IMR-90 (cell line): ENCODE measurements around the gene E2F8. TPM values are rescaled to one million over a fixed set of nuclear protein-coding genes. Genes with fewer than 3 reads are reported as not detected.

Source experiments
- ATAC-seq: fragments of 200-7000 bp; cut with Tn5 transposase; 2 replicates; pipeline ENCODE4 v1.9.1; 2020; ENCODE audit warnings: low read depth, mild to moderate bottlenecking, moderate library complexity
- BruUV-seq: library from RNA; stranded (reverse); fragments of 400-500 nt; replicated peaks from 2 replicates; lab custom pipeline; 2021; lab: Mats Ljungman, UMichigan
- CTCF ChIA-PET: fragments of 300-600 bp; formaldehyde crosslinking; extraction: SDS; loops from one replicate; lab custom pipeline; 2021; ENCODE audit warnings: antibody characterized with exemption; lab: Yijun Ruan, JAX
- POLR2A ChIA-PET: fragments of 300-600 bp; sonication (Branson Sonifier 250); formaldehyde crosslinking; loops from one replicate; lab custom pipeline; 2022; ENCODE audit warnings: antibody characterized with exemption; ENCODE audit not compliant: unreplicated experiment; lab: Charles Lee
- DNase-seq: peaks from one replicate; pipeline ENCODE4 v3.0.0; 2013
- H2AFZ ChIP-seq: replicated peaks from 2 replicates; pipeline ENCODE3; 2013; ENCODE audit warnings: low read length, mild to moderate bottlenecking; ENCODE audit not compliant: poor library complexity
- H2AK5ac ChIP-seq: 2 replicates; pipeline ENCODE4 v1.6.1; 2013; ENCODE audit warnings: low read depth, low read length, inconsistent platforms
- H2AK9ac ChIP-seq: replicated peaks from 2 replicates; pipeline ENCODE3; 2013; ENCODE audit warnings: mild to moderate bottlenecking, low read depth, low read length, moderate library complexity; ENCODE audit not compliant: poor library complexity
- H2BK120ac ChIP-seq: 2 replicates; pipeline ENCODE4 v1.6.1; 2013; ENCODE audit warnings: low read depth, low read length, inconsistent platforms
- H2BK15ac ChIP-seq: 3 replicates; pipeline ENCODE4 v1.6.1; 2013; ENCODE audit warnings: low read depth, low read length, inconsistent platforms
- H2BK20ac ChIP-seq: 2 replicates; pipeline ENCODE4 v1.6.1; 2013; ENCODE audit warnings: low read depth, mild to moderate bottlenecking, inconsistent platforms, low read length, moderate library complexity
- H2BK5ac ChIP-seq: 2 replicates; pipeline ENCODE4 v1.6.1; 2013; ENCODE audit warnings: mild to moderate bottlenecking, low read depth, low read length, inconsistent platforms; ENCODE audit not compliant: poor library complexity, severe bottlenecking
- H3K14ac ChIP-seq: replicated peaks from 2 replicates; pipeline ENCODE4 v1.6.1; 2013; ENCODE audit warnings: low read depth, low read length, inconsistent platforms
- H3K18ac ChIP-seq: 2 replicates; pipeline ENCODE4 v1.6.1; 2013; ENCODE audit warnings: low read depth, low read length, control low read depth
- H3K23ac ChIP-seq: 2 replicates; pipeline ENCODE4 v1.6.1; 2013; ENCODE audit warnings: low read depth, low read length, inconsistent platforms
- H3K27ac ChIP-seq: 2 replicates; pipeline ENCODE4 v1.5.1; 2013; ENCODE audit warnings: mild to moderate bottlenecking, control low read depth, low read length; ENCODE audit not compliant: insufficient read depth
- H3K27me3 ChIP-seq: 2 replicates; pipeline ENCODE4 v1.6.1; 2013; ENCODE audit warnings: low read length; ENCODE audit not compliant: control insufficient read depth, insufficient read depth
- H3K36me3 ChIP-seq: 2 replicates; pipeline ENCODE4 v1.6.1; 2013; ENCODE audit warnings: low read length, mixed read lengths; ENCODE audit not compliant: control insufficient read depth, insufficient read depth
- H3K4ac ChIP-seq: 2 replicates; pipeline ENCODE4 v1.6.1; 2013; ENCODE audit warnings: low read depth, low read length, inconsistent platforms
- H3K4me1 ChIP-seq: 2 replicates; pipeline ENCODE4 v1.6.1; 2013; ENCODE audit warnings: low read length, mixed read lengths; ENCODE audit not compliant: control insufficient read depth, insufficient read depth
- H3K4me2 ChIP-seq: 2 replicates; pipeline ENCODE4 v1.6.1; 2013; ENCODE audit warnings: low read depth, mild to moderate bottlenecking, control low read depth, low read length, moderate library complexity
- H3K4me3 ChIP-seq: 2 replicates; pipeline ENCODE4 v1.5.1; 2013; ENCODE audit warnings: low read depth, mild to moderate bottlenecking, control low read depth, low read length, moderate library complexity; ENCODE audit not compliant: insufficient read depth
- H3K56ac ChIP-seq: 2 replicates; pipeline ENCODE4 v1.6.1; 2013; ENCODE audit warnings: low read length, inconsistent platforms; ENCODE audit not compliant: insufficient read depth; ENCODE audit errors: extremely low read depth
- H3K79me1 ChIP-seq, 2 experiments: 2 replicates each; pipeline ENCODE4 v1.6.1; 2013; ENCODE audit warnings: low read length in 2 of 2, inconsistent platforms in 1 of 2, low read depth in 1 of 2
- H3K9ac ChIP-seq: 2 replicates; pipeline ENCODE4 v1.6.1; 2013; ENCODE audit warnings: low read depth, low read length, control low read depth
- H3K9me1 ChIP-seq: 2 replicates; pipeline ENCODE4 v1.6.1; 2013; ENCODE audit warnings: low read length, inconsistent platforms; ENCODE audit not compliant: insufficient read depth
- H3K9me3 ChIP-seq: 2 replicates; pipeline ENCODE4 v1.6.1; 2013; ENCODE audit warnings: low read length; ENCODE audit not compliant: control insufficient read depth, insufficient read depth
- H4K20me1 ChIP-seq: 2 replicates; pipeline ENCODE4 v1.6.1; 2013; ENCODE audit warnings: low read length, inconsistent platforms; ENCODE audit not compliant: insufficient read depth
- H4K5ac ChIP-seq: 2 replicates; pipeline ENCODE4 v1.6.1; 2013; ENCODE audit warnings: mild to moderate bottlenecking, low read depth, low read length, control low read depth
- H4K8ac ChIP-seq, 2 experiments: 2 replicates each; pipeline ENCODE4 v1.6.1; 2013; ENCODE audit warnings: low read depth in 2 of 2, low read length in 2 of 2, control low read depth in 1 of 2, inconsistent platforms in 1 of 2
- H4K91ac ChIP-seq: 2 replicates; pipeline ENCODE4 v1.6.1; 2013; ENCODE audit warnings: low read depth, low read length, inconsistent platforms; ENCODE audit not compliant: insufficient read depth
- BHLHE40 ChIP-seq: fragments of 150-350 bp; IDR thresholded peaks from 2 replicates; pipeline ENCODE4 v1.6.1; 2016; ENCODE audit warnings: mild to moderate bottlenecking, low read depth, low read length
- CEBPB ChIP-seq: IDR thresholded peaks from 2 replicates; pipeline ENCODE4 v1.6.1; 2012; ENCODE audit warnings: low read depth, low read length, improper control_type of control experiment
- CHD1 ChIP-seq: IDR thresholded peaks from 2 replicates; pipeline ENCODE4 v1.6.1; 2012; ENCODE audit warnings: low read depth, low read length, improper control_type of control experiment
- FOS ChIP-seq: fragments of 150-350 bp; IDR thresholded peaks from 2 replicates; pipeline ENCODE4 v1.6.1; 2016; ENCODE audit warnings: low read depth, low read length
- MAFK ChIP-seq: IDR thresholded peaks from 2 replicates; pipeline ENCODE4 v1.6.1; 2012; ENCODE audit warnings: low read depth, low read length, improper control_type of control experiment
- MAZ ChIP-seq: IDR thresholded peaks from 2 replicates; pipeline ENCODE4 v1.6.1; 2012; ENCODE audit warnings: low read depth, mild to moderate bottlenecking, low read length, improper control_type of control experiment, moderate library complexity, borderline replicate concordance
- MXI1 ChIP-seq: IDR thresholded peaks from 2 replicates; pipeline ENCODE4 v1.6.1; 2012; ENCODE audit warnings: low read depth, mild to moderate bottlenecking, low read length, moderate library complexity, borderline replicate concordance
- POLR2A ChIP-seq: IDR thresholded peaks from 2 replicates; pipeline ENCODE4 v1.6.1; 2012; ENCODE audit warnings: mild to moderate bottlenecking, low read depth, low read length
- RAD21 ChIP-seq: IDR thresholded peaks from 2 replicates; pipeline ENCODE4 v1.6.1; 2012; ENCODE audit warnings: low read length, improper control_type of control experiment
- RCOR1 ChIP-seq: IDR thresholded peaks from 2 replicates; pipeline ENCODE4 v1.6.1; 2012; ENCODE audit warnings: mild to moderate bottlenecking, low read length, improper control_type of control experiment; ENCODE audit not compliant: insufficient replicate concordance
- RFX5 ChIP-seq: IDR thresholded peaks from 2 replicates; pipeline ENCODE4 v1.8.0; 2012; ENCODE audit warnings: low read depth, mild to moderate bottlenecking, low read length, moderate library complexity
- WGBS, 2 experiments: methylation state at CpG; one replicate each; pipeline versions ENCODE4 v1.1.5 to v1.1.7; 2013; ENCODE audit warnings: missing lambda C conversion rate in 2 of 2; ENCODE audit not compliant: insufficient read length in 1 of 2; ENCODE audit errors: extremely low coverage in 2 of 2; 5-methylcytosine and 5-hydroxymethylcytosine counted together
- dilution Hi-C: fragments of 300-500 bp; cut with HindIII; formaldehyde crosslinking; loops from one replicate; pipeline ENCODE4 v1.14.3; 2018; ENCODE audit warnings: low sequenced_read_pairs; ENCODE audit not compliant: unreplicated experiment
- in situ Hi-C: fragments of 300-500 bp; cut with MboI; formaldehyde crosslinking; loops from 3 replicates; pipeline ENCODE4 v1.14.3; 2019; ENCODE audit warnings: low sequenced_read_pairs, inconsistent platforms, mixed read lengths
- intact Hi-C: fragments of 100-400 bp; cut with micrococcal nuclease; formaldehyde crosslinking; loops from 2 replicates; pipeline ENCODE4 v1.10.0; 2022
- polyA plus RNA-seq, 3 experiments: library from polyadenylated mRNA; depleted of rRNA; stranded (reverse); fragments of >200 nt; gene quantifications; 2 replicates each; pipeline ENCODE4 v1.2.3, GENCODE V29; 2012; ENCODE audit warnings: low replicate concordance in 1 of 3
- total RNA-seq: library from RNA; depleted of rRNA; stranded (reverse); fragments of >200 nt; gene quantifications from 2 replicates; pipeline ENCODE4 v1.2.3, GENCODE V29; 2012
- TF ChIP-seq, protein P1 (sequence below): fragments of 150-350 bp; IDR thresholded peaks from 2 replicates; pipeline ENCODE4 v1.6.1; 2017; ENCODE audit warnings: mild to moderate bottlenecking, antibody characterized with exemption, low read length, low read depth

Gene E2F8
- total and polyA plus RNA-seq, 2 of the 4 experiments (the other 2 are of a cell fraction) = 1.1 to 2.3 TPM

DNA sequence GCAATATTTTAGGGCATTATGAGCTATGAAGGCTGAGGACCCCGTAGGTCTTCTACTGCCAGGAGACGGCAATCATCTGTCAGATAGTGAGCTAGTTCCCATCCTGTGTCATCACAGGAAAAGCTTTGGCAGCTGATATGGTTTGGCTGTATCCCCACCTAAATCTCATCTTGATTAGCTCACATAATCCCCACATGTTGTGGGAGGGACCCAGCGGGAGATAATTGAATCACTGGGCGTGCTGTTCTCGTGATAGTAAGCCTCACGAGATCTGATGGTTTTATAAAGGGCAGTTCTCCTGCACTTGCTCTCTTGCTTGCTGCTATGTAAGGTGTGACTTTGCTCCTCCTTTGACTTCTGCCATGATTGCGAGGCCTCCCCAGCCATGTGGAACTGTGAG lies 57.1 kb downstream of the E2F8 start:
- no peak overlapping the region for H3K4me3 ChIP-seq
- H4K8ac ChIP-seq = no peak overlapping the region
- no peak overlapping the region for H3K18ac ChIP-seq
- H2BK15ac ChIP-seq = no peak overlapping the region
- dilution Hi-C loops (no loop called here), in situ Hi-C loops (no loop called here), intact Hi-C loops (no loop called here)
- POLR2A ChIA-PET = no interaction called here
- H2BK120ac ChIP-seq = no peak overlapping the region
- H2AFZ ChIP-seq = no peak overlapping the region
- BruUV-seq = no TSS peak
- no peak overlapping the region for H2BK5ac ChIP-seq
- no peaks in the 10 kb centered on the region for H3K4me1 ChIP-seq
- H2BK20ac ChIP-seq = no peak overlapping the region
- no peak overlapping the region for H3K56ac ChIP-seq
- H3K79me1 ChIP-seq = no peaks in the 10 kb centered on the region
- H3K9ac ChIP-seq = no peak overlapping the region
- no peak overlapping the region for H3K27ac ChIP-seq
- H3K4me2 ChIP-seq = no peak overlapping the region
- H3K14ac ChIP-seq = no peak overlapping the region
- no peak overlapping the region for H2AK9ac ChIP-seq
- no peaks in the 10 kb centered on the region for H3K36me3 ChIP-seq
- 0 out of 2 replicates have a peak, but pooled peaks cover 3% of the 10 kb centered on the region for H3K9me1 ChIP-seq
- no peak overlapping the region for H4K91ac ChIP-seq
- no peak overlapping the region for H4K5ac ChIP-seq
- no peak overlapping the region for H3K4ac ChIP-seq
- no peak overlapping the region for H2AK5ac ChIP-seq
- no peak for ATAC-seq
- no peaks in the 10 kb centered on the region for H3K27me3 ChIP-seq
- no peak for DNase-seq
- WGBS, 2 experiments = no CpG with 5 or more reads among the region's 7 CpGs
- CTCF ChIA-PET = no interaction called here
- H4K20me1 ChIP-seq = no peaks in the 10 kb centered on the region
- H3K9me3 ChIP-seq = no peaks in the 10 kb centered on the region
- H3K23ac ChIP-seq = no peak overlapping the region
- TF ChIP-seq RAD21 (no peak), MAZ (no peak), BHLHE40 (no peak), RCOR1 (no peak), POLR2A (no peak), CHD1 (no peak), MXI1 (no peak), FOS (no peak), CEBPB (no peak), MAFK (no peak), RFX5 (no peak)
- TF ChIP-seq, protein P1, sequence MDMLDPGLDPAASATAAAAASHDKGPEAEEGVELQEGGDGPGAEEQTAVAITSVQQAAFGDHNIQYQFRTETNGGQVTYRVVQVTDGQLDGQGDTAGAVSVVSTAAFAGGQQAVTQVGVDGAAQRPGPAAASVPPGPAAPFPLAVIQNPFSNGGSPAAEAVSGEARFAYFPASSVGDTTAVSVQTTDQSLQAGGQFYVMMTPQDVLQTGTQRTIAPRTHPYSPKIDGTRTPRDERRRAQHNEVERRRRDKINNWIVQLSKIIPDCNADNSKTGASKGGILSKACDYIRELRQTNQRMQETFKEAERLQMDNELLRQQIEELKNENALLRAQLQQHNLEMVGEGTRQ = no peak
